ENCODE results near the gene SEMA6A.

GRCh38 chr5:116436674-116437350 is 137.8 kb downstream of the SEMA6A start:
- no peak for TF ChIP-seq CTCF (IDR thresholded peaks at IDR 0.05)
- TF ChIP-seq POLR2A (IDR thresholded peaks at IDR 0.05) = no peak

Data from right lobe of liver (tissue), 4 donors.